OCI-LY1 (cell line): ENCODE data around the gene RGS14.

ENCODE experiments used
- H2AFZ ChIP-seq: fragments of 200-600 bp; sonication (generic), shearing (Covaris generic); 2 replicates; pipeline ENCODE4 v1.6.0; 2014; ENCODE audit warnings: antibody characterized with exemption, mild to moderate bottlenecking, low read length
- H3F3A ChIP-seq: fragments of 200-600 bp; sonication (generic), shearing (Covaris generic); 2 replicates; pipeline ENCODE4 v1.6.0; 2014; ENCODE audit warnings: mild to moderate bottlenecking, antibody characterized with exemption, low read length, moderate library complexity; ENCODE audit not compliant: insufficient read depth
- H3K27ac ChIP-seq: fragments of 200-600 bp; sonication (generic); 2 replicates; pipeline ENCODE4 v1.5.1; 2014; ENCODE audit warnings: low read length, mixed run types, mild to moderate bottlenecking, low read depth; ENCODE audit not compliant: poor library complexity, severe bottlenecking
- H3K27me3 ChIP-seq: fragments of 200-600 bp; sonication (generic); 2 replicates; pipeline ENCODE4 v1.6.0; 2014; ENCODE audit warnings: antibody characterized with exemption, mild to moderate bottlenecking, low read length, moderate library complexity; ENCODE audit not compliant: insufficient read depth
- H3K36me3 ChIP-seq: fragments of 200-600 bp; sonication (generic); 2 replicates; pipeline ENCODE4 v1.6.1; 2014; ENCODE audit warnings: mild to moderate bottlenecking, antibody characterized with exemption, low read length, moderate library complexity, mixed read lengths; ENCODE audit not compliant: insufficient read depth
- H3K4me1 ChIP-seq: fragments of 200-600 bp; sonication (generic); 2 replicates; pipeline ENCODE4 v1.5.1; 2014; ENCODE audit warnings: mild to moderate bottlenecking, low read length, moderate library complexity; ENCODE audit not compliant: insufficient read depth, severe bottlenecking
- H3K4me2 ChIP-seq: fragments of 200-600 bp; sonication (generic), shearing (Covaris generic); 2 replicates; pipeline ENCODE4 v1.6.1; 2014; ENCODE audit warnings: low read length
- H3K4me3 ChIP-seq: fragments of 200-600 bp; sonication (generic); 2 replicates; pipeline ENCODE4 v1.5.1; 2014; ENCODE audit warnings: low read length, low read depth, mild to moderate bottlenecking, mixed read lengths; ENCODE audit not compliant: poor library complexity, severe bottlenecking
- H3K79me2 ChIP-seq: fragments of 200-600 bp; shearing (Covaris generic); 2 replicates; pipeline ENCODE4 v1.6.1; 2016; ENCODE audit warnings: mixed run types, low read length, mixed read lengths; ENCODE audit not compliant: insufficient read depth
- H3K9ac ChIP-seq: fragments of 200-600 bp; sonication (generic), shearing (Covaris generic); 2 replicates; pipeline ENCODE4 v1.6.1; 2014; ENCODE audit warnings: mild to moderate bottlenecking, low read length, mixed read lengths
- H3K9me2 ChIP-seq: fragments of 200-600 bp; sonication (generic), shearing (Covaris generic); 2 replicates; pipeline ENCODE4 v1.6.1; 2014; ENCODE audit warnings: low read depth, mild to moderate bottlenecking, low read length, mixed read lengths
- H3K9me3 ChIP-seq: fragments of 200-600 bp; shearing (Covaris generic); 2 replicates; pipeline ENCODE4 v1.6.1; 2014; ENCODE audit warnings: low read length, mixed read lengths
- H4K20me1 ChIP-seq: fragments of 200-600 bp; sonication (generic), shearing (Covaris generic); 2 replicates; pipeline ENCODE4 v1.6.0; 2016; ENCODE audit warnings: mild to moderate bottlenecking, low read length; ENCODE audit not compliant: insufficient read depth
- EZH2 ChIP-seq: fragments of 200-600 bp; sonication (generic), shearing (Covaris generic); IDR thresholded peaks from 2 replicates; pipeline ENCODE4 v1.8.0; 2017; ENCODE audit warnings: borderline replicate concordance, mixed run types, mild to moderate bottlenecking, antibody characterized with exemption, low read length, moderate library complexity, mixed read lengths
- TF ChIP-seq, protein P1 (sequence below): fragments of 200-600 bp; sonication (generic), shearing (Covaris generic); IDR thresholded peaks from 2 replicates; pipeline ENCODE4 v1.5.1; 2017; ENCODE audit warnings: mild to moderate bottlenecking, antibody characterized with exemption, low read length, moderate library complexity, mixed read lengths

The RGS14 gene

DNA sequence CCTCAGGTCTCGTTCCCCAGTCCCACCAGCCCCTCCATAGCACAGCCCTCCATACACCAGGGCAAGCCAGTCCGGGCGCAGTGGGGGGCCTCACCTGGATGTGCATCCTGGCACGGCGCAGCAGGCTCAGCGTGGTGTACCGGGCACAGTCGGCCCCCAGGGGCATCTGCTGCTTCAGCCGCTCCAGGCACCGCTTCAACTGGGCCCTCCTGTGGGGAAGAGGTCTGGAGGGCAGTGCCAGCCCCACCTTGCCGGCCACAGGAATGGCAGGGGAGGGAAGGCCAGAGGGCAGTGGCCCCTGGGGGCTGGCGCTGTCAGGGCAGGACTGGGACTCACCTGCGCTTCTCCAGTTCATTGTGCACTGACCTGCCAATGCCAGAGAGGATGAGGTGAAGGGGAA, 47.4 kb upstream of the RGS14 start:
- Histone ChIP-seq H3K9me3 (no peaks in the 10 kb centered on the region), H4K20me1 (no peaks in the 10 kb centered on the region), H3K4me3 (peak overlapping the region; percentile 87), H3K36me3 (peaks cover 37% of the 10 kb centered on the region), H3F3A (no peaks in the 10 kb centered on the region), H3K9ac (peak overlapping the region; percentile 5; the same call in 1 of the 2 replicates), H3K4me1 (peaks cover 47% of the 10 kb centered on the region), H3K4me2 (peak overlapping the region; percentile 97), H3K79me2 (no peaks in the 10 kb centered on the region), H3K27ac (peak overlapping the region; percentile 80), H3K27me3 (no peaks in the 10 kb centered on the region), H3K9me2 (no peaks in the 10 kb centered on the region), H2AFZ (no peak overlapping the region)
- TF ChIP-seq, protein P1, sequence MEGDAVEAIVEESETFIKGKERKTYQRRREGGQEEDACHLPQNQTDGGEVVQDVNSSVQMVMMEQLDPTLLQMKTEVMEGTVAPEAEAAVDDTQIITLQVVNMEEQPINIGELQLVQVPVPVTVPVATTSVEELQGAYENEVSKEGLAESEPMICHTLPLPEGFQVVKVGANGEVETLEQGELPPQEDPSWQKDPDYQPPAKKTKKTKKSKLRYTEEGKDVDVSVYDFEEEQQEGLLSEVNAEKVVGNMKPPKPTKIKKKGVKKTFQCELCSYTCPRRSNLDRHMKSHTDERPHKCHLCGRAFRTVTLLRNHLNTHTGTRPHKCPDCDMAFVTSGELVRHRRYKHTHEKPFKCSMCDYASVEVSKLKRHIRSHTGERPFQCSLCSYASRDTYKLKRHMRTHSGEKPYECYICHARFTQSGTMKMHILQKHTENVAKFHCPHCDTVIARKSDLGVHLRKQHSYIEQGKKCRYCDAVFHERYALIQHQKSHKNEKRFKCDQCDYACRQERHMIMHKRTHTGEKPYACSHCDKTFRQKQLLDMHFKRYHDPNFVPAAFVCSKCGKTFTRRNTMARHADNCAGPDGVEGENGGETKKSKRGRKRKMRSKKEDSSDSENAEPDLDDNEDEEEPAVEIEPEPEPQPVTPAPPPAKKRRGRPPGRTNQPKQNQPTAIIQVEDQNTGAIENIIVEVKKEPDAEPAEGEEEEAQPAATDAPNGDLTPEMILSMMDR, result no peak
- no peak for TF ChIP-seq EZH2

DNA sequence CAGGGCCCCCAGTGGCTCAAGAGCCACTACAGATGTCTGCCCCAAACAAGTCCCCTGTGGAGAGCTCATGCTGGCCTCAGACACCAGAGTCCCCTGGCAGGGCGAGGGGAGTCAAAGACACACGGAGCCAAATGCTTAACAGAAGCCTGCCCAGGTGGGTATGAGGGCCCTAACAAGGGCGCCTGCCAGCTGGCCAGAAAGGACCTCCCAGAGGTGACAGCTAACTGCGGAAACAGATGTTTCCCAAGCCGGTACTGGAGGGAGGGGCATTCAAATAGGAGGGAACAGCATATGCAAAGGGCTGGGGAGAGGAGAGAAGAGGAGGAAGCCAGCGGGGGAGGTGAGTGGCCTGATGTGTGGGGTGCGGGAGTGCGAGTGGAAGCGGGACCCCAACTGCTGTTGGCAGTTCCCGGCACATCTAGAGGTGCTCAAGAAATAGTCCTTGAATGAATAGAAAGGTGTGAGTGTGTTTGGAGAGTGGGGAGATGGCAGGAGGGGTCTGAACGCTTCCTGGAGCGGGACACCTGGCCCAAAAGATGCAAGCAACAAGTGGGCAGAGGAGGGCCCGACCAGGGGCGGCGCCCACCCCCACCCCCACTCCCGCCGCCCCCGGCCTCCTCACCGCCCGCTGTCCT, 46.9 kb upstream of the RGS14 start:
- H3F3A ChIP-seq, result no peaks in the 10 kb centered on the region
- peaks cover 32% of the 10 kb centered on the region for H3K36me3 ChIP-seq
- no peaks in the 10 kb centered on the region for H3K9me3 ChIP-seq
- no peaks in the 10 kb centered on the region for H3K27me3 ChIP-seq
- peaks cover 42% of the 10 kb centered on the region for H3K4me1 ChIP-seq
- TF ChIP-seq EZH2, result no peak
- TF ChIP-seq, protein P1, result no peak
- peak overlapping the region; percentile 87 for H3K4me3 ChIP-seq
- H2AFZ ChIP-seq, result no peak overlapping the region
- peak overlapping the region; percentile 80 for H3K27ac ChIP-seq
- H3K9ac ChIP-seq, result peak overlapping the region; percentile 89
- no peaks in the 10 kb centered on the region for H4K20me1 ChIP-seq
- no peaks in the 10 kb centered on the region for H3K9me2 ChIP-seq
- no peaks in the 10 kb centered on the region for H3K79me2 ChIP-seq
- peak overlapping the region; percentile 97 for H3K4me2 ChIP-seq

DNA sequence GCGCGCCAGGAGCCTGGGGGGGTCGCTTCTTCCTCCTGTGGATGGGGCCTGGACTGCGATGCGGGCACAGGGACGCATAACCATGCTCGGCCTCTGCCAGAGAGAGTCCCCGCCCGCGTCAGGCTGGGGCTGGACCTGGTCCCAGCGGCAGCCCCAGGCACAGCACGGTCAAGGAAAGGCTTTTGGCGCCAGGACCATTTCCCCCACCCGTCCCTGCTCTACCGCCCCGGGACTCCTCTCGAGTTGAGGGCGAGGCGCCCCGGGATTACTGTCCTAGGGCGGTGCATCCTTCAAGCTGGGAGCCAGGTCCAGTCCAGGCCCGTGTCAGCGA, 46.4 kb upstream of the RGS14 start:
- peak overlapping the region; percentile 87 for H3K4me3 ChIP-seq
- no peak overlapping the region for H2AFZ ChIP-seq
- peaks cover 27% of the 10 kb centered on the region for H3K36me3 ChIP-seq
- peaks cover 42% of the 10 kb centered on the region for H3K4me1 ChIP-seq
- H3K4me2 ChIP-seq, result peak overlapping the region; percentile 97
- TF ChIP-seq, protein P1, result no peak
- TF ChIP-seq EZH2, result no peak
- peak overlapping the region; percentile 80 for H3K27ac ChIP-seq
- no peaks in the 10 kb centered on the region for H3K9me2 ChIP-seq
- H3F3A ChIP-seq, result no peaks in the 10 kb centered on the region
- no peaks in the 10 kb centered on the region for H4K20me1 ChIP-seq
- H3K79me2 ChIP-seq, result no peaks in the 10 kb centered on the region
- peak overlapping the region; percentile 89 for H3K9ac ChIP-seq
- H3K27me3 ChIP-seq, result no peaks in the 10 kb centered on the region
- H3K9me3 ChIP-seq, result no peaks in the 10 kb centered on the region
